SIG-M5 treated with dmso at 0.1 percent for 504 hours (cell line): ENCODE measurements around the gene TRAPPC6A.
"Not testable (repeated sequence)": the region's sequence is repeated elsewhere in the genome, so short reads cannot be mapped to it uniquely, and the experiment has no call there.

Experiments used
- DNase-seq: peaks from one replicate; lab custom pipeline; 2025; ENCODE audit not compliant: unreplicated experiment; lab: John Stamatoyannopoulos, UW

The TRAPPC6A gene

DNA sequence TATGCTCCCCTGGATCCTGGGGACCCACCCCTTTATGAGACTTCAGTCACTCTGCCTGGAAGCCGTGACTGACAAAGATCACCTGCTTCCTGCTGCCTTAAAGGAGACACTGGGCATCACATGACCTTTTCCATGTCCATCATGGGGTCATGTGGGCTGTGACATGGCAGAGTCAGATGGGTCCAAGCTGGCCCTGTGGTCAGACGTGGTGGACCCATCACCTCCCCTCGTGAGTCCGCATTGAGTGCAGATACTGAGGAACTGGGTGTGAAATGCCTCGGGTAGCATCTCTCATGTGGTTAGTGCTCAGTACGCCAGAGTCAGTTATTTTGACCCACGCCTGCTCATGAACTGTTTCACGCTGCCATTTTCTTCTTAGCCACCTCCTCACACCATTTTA, 44.4 kb downstream of the TRAPPC6A start:
- DNase-seq = no peak

DNA sequence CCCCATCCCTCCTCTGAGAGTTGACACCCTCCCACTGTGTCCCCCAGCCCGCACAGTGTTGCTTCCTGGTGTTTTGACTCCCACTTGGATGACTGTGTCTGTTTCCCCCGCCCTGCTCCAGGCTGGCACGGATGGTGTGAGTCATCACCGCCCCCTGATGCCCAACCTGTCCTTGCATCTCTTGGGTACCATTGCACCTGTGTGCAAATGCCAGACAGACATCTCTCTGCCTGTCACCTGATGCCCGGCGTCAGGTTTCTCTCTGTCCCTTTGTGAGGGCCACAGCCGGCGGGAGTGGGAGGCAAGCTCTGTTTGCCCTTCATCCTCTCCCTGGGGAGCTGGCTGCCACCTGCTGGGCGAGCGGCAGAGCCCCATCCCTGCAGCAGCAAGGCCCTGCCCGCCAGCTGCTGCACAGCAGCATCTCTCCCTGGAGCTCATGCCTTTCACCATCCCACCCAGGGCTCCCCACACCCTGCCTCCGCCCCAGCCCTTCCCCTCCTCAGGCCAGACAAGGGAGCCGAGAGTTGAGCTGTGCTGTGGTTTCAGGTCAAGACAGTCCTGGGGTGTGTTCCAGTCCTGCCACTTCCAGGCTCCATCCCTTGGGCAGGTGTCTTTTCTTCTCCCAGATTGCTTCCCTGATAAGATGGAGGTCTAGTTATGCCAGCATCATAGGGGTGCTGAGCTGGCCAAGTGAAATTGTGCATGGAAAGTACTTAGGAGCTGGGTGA, 47.0 kb downstream of the TRAPPC6A start:
- peak; percentile 47 for DNase-seq

DNA sequence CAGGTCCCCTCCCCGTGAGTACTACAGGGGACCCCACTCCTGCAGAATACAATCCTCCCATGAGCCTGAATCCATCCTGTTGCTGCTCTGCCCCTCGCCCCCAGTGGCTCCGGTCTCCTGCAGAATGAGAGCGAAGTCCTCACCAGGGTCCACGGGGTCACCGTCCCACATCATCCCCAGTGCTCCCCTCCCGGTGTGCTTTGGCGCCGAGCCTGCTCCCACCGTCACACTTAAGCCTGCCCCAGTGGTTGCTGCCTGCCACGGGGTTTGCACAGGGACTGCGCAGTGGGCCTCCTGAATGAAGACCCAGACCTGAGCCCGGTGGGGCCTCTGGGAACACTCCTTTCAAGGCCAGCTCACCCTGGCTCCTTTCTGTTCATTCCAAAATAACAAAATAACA, 47.8 kb downstream of the TRAPPC6A start:
- no peak for DNase-seq

DNA sequence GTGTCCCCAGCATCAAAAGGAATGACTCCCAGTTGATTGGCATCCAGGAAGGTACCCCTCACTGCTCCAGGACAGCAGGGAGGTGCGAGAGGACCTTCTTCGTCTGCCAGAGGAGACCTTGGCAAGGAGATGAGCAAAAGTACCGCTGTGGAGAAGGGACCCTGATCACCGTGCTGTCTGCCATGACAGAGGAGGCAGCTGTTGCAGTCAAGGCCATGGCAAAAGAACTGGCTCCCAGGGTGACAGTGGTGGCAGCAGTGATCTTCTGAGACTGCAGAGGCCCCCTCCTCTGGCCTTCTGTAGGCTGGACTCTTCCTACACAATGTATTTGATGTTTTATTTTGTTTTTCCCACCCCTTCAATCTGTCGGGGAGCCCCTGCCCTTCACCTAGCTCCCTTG, 49.2 kb downstream of the TRAPPC6A start:
- DNase-seq = no peak

DNA sequence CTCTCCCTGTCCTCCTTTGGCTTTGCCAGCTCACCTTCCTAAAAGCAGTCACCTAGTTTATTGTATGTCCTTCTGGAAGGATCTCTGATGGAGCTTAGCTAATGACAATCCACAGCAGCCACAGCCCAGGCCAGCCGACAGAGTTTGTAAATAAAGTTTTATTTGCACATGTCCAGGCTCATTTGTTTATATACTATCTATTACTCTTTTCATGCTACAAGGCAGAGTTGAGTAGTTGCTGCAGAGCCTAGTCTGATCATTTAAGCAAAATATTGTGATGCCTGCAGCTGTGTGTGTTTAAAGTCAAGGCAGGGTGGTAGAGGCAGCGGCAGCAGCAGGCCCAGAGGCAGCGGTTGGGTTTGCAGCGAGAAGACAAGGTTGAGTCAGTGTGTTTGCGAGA, 49.9 kb downstream of the TRAPPC6A start:
- no peak for DNase-seq

DNA sequence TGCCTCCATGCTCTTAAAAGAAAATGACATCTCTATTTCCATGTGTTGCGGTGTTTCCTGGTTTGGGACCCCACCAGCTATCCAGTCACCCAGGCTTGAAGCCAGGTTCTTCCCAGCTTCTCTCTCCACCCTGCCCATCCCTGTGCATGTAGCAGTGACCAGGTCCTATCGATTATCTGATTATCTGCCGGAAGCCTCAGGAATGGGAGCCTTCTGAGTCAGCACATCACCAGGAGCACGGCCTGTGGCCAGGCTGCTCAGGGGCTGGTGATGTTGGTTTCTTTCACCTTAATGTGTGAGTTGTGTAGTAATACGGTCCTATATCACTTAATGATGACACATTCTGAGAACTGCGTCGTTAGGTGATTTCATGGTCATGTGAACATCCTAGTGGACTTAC, 51.4 kb downstream of the TRAPPC6A start:
- DNase-seq = no peak

DNA sequence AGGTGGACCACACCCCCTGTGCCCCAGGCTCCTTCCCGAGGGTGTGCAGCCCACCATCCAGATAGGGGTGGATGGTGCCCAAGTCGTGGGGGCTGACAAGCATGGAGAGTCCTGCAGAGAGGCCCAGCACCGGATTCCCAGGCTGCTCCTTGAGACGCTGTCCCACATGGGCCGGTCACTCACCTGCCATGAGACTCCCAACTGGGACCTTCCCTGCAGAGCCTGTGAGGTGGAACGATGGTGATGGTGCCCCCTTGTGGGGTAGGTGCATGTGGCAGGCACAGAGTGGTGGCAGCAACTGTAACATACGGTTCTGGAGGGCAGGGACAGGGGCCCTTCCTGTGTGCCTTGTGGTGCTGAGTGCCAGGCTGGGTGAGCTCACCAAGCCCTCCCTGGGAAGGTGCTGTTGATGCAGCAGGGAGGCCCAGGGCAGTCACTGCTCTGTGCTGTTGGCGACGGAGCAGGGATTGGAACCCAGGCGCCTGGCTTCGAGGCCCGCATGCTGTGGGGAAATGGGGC, 52.0 kb downstream of the TRAPPC6A start:
- DNase-seq = peak; percentile 54

DNA sequence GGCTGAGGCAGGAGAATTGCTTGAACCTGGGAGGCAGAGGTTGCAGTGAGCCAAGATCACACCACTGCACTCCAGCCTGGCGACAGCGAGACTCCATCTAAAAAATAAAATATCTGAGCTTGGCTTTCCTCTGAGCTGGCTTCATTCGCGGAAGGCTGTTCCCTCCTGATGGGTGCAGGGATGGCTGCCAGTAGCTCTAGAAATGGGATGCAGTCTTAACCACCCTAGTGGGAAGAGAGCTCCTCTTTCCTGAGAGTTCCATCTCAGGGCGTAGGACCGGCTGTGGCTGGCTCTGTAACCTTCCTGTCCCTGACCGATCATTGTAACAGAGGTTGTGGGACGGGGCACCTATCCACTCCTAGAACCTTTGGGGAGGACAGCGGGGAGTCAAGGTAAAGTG, 52.7 kb downstream of the TRAPPC6A start:
- DNase-seq = no peak

DNA sequence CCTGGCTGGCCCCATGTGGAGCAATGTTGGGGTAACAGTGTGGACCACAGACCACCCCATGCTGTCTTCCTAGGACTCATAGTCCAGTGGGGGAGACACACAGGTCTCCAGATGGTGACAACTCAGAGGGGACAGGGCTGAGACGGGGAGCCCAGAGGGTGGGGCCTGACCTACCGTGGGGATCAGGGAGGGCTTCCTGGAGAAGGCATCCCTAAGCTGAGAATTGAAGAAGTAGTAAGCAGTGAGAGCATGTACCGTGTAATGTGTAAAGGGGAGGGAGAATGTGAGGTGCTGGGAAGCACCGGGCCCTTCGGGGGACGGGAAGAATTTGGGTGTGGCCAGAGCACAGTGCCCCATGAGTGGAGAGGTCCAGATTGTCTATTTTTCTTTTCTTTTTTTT, 54.0 kb downstream of the TRAPPC6A start:
- DNase-seq = no peak

DNA sequence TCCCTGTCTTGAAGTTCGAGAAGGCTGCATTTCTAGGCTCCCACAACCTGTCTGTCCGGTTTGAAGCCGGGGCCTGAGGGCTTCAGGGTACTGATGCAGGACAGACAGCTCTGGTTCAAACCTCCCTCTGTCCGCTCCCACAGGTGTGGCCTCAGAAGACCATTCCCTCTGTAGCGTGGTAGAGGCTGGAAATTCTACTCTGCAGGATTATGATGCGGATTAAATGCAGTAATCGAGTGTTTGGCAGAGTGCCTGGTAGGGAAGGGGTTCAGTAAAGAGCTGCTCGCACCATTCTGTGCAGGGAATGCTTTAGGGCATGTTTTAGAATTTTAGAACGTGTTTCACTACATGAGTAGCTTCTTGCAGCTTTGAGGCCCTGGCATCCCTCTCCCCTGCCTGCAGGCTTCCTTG, 54.6 kb downstream of the TRAPPC6A start:
- DNase-seq = peak; percentile 23

DNA sequence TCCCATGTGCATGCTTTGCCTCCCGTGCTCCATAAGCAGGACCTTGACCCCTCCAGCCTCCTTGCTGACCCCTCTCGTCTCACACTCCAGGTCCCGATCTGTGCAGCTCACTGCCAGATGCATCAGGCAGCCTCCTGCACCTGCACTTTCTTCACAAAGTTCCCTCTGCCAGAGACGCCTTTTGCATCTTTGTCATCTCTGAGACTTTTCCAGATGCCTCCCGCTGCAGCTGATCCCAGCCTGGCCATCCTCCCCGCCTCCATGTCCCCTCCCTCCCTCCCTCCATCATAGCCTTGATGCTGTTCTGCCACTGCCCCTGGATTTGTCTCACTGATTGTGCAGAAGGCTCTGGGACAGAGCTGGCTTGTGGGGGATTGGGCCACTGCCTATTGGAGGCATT, 55.2 kb downstream of the TRAPPC6A start:
- no peak for DNase-seq

DNA sequence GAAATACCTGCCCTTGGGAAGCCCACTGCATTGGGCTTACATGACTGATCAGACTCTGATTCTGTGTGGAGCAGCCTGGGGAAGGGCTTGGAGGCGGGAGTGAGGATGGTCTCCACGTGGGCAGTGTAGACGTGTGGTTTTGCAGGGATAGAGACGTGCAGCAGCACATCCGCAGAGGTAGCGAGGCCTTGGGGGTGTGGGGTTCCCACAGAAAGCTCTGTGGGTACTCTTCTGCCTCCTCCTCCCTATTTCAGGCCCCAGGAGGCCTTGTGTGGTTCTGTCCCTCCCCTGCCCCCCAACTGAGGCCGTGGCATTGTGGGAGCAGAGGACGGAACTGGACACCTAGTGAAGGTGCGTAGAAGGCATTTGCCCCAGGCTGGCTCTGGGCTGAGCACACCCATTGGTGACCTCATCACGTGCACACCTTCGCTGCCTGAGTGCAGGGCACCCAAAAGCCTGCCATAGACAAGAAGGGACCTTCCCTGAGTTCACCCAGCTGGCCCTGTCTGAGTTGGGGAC, 56.2 kb downstream of the TRAPPC6A start:
- DNase-seq = no peak

DNA sequence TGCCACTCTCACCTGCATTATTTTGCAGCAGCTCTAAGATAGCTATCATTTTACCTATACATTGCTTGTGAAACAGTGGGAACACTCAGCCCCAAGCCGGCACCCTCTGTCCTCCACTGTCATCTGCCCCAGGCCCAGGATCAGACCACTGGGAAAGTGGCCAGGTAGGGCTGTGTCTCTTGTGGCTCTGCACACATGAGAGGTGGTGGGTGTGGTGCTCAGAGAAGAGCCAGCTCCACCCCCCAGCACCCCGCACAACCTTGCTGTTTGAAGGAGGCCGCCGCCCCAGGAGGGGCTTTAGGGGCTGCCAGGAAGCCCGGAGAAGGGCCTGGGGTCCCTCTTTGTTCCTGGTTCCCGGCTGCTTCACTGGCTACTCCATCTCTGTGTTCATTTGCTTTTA, 58.5 kb downstream of the TRAPPC6A start:
- DNase-seq = no peak

DNA sequence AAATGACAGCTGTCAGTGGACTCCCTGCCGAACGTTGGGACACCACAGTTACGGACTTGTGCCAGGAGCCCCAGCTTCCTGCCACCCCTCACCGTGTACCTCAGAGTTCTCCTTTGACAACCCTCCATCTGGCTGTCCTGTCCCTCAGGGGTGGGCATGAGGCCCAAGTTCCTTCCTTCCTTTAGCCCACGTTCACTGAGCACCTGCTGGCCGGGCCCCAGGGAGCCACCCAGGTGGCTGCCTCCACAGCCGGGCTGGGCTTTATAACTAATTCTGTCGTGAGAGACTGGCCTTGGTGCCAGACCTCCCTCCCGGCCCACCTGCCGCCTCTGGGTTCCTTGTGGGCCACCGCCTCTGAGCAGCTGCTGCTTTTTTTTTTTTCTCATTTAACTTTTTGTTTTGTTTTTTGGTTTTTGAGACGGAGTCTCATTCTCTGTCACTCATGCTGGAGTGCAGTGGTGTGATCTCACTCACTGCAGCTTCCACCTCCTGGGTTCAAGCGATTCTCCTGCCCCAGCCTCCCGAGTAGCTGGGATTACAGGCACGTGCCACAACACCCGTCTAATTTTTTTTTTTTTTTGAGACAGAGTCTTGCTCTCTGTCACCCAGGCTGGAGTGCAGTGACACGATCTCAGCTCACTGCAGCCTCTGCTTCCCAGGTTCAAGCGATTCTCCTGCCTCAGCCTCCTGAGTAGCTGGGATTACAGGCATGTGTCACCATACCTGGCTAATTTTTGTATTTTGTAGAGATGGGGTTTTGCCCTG, 59.3 kb downstream of the TRAPPC6A start:
- DNase-seq = not testable (repeated sequence)

DNA sequence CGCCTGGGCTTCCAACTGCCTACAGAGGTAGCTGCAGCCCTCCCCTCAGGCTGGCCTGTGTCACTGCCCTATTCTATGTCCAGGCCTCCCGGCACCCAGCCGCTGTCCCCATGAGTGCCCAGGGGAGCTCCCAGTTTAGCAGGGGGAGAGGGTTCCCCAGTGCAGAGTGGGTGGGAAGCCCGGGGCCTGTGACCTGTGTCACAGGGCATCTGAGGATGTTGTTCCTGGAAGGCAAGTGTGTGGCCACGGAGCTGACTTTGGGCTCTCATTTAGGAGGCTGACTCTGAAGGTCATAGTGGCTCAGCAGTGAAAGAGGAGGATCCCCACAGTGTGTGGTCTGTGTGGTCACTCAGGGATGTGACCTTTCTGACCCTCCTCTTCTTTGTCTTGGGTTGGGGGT, 59.9 kb downstream of the TRAPPC6A start:
- DNase-seq = no peak

DNA sequence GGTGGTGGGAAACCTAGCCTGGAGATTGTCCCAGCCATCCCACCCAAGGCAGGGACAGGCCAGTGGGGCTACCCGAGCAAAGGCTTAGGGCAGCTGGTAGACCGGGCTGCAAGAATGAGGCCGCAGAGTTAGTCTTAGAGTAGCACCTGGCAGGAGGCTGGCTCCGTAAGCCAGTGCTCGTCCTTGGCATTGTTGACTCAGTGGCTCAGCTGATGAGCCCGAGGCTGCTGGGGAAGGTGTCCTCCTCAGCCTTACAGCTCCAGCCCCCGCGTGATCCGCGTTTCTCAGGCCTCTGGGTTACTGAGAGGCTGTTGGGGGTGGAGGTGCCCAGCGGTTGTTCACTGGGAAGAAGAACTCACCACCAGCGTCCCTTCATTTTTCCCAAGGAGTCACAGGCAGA, 60.4 kb downstream of the TRAPPC6A start:
- no peak for DNase-seq

DNA sequence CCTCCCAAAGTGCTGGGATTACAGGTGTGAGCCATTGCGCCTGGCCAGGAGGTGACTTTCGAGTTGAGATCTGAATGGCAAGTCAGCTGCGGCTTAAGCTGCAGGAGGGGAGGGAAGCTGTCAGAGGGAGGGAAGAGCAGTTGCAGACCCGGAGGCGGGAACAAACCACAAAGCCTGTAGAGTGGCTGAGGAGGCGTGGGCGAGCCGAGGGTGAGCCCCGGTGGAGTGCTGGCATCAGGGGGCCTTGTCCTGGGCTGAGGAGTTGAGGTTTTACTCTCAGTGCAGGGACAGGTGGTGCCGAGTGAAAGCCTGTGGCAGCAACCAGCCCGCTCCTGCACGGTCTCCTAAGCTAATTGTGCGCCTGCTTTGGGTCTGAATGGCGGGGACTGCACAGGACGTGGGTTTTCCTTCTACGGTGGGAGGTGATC, 60.9 kb downstream of the TRAPPC6A start:
- DNase-seq = peak; percentile 29

DNA sequence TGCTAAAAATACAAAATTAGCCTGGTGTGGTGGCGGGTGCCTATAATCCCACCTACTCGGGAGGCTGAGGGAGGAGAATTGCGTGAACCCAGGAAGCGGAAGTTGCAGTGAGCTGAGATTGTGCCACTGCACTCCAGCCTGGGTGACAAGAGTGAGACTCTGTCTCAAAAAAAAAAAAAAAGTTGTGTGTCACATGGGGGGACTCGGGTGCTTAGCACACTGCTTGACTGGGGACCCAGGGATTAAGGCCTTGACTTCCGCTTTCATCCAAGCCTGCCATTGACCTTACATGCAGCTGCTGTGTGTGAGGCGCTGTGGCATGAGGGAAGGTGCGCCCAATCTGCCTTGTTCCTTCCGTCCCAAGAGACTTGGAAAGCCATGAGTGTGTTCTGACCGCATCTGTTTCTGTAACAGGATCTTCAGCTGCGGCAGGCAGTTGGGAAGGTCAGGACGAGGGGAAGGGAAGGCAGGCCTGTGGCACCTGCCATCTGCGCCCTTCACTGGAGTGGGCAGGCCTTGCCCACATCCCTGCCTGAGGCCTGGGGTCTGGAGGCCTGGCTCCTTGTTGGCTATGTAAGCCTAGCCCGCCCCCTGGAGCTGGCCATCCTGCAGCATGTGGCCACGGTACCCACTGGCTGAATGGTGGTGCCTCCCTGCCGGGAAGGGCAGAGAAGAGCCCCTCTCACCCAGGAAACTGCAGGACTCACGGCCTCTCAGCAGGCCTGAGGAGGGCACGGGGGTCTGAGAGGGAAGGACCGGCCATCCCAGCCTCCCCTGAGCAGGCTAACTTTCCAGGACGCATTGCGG, 62.0 kb downstream of the TRAPPC6A start:
- DNase-seq = peak; percentile 61

DNA sequence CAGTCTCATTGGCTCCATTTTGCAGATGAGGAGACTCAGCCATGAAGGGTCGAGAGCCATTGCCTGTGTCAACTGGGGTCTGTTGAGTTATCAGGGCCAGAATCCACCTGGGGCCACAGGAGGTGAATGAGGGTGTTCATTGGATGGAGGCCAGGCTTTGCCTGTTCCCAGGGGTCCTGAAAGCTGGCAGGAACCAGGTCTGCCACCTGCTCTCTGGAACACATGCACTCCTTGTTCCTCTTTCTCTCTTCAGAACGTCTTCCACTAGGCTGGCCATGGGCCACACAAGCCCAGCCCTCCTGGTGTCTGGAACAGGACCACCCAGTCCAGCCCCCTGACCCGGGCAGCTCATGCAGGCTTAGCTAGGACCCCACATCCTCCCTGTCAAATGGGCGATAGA, 63.9 kb downstream of the TRAPPC6A start:
- DNase-seq = no peak

DNA sequence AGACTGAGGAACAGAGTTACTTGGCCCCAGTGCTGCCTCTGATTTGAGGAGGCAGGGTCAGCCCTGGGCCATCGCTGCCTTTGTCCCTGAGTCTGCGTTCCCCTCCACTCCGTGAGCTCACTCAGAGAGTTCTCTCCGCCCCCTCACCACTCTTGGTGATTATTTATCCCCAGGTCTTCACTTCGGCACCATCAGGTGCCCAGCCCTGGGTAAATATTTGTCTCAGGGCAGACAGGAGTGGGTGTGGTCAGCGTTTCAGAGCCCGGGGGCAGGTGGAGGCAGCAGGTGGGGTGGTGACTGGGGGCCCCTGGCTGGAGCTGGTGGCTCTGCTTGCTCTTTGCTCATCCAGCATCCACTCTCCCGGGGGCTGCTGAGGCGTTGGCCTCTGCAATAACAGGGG, 64.4 kb downstream of the TRAPPC6A start:
- peak; percentile 30 for DNase-seq
